Peyer's patch (tissue), 4 donors: ENCODE data around the gene KLHL22. TPM values are rescaled to one million over a fixed set of nuclear protein-coding genes. Genes with fewer than 3 reads are reported as not detected.

Experiments used
- DNase-seq, 3 donors: peaks; one replicate each; pipeline ENCODE4 v3.0.0-alpha.2; 2017 to 2019
- H3K27ac ChIP-seq, 4 donors: fragments of 200-600 bp; sonication (generic); one replicate each; pipeline ENCODE4 v1.5.1; 2016 to 2019
- H3K27me3 ChIP-seq, 2 donors: fragments of 200-600 bp; sonication (generic); one replicate each; pipeline ENCODE4 v1.5.1; 2019
- H3K36me3 ChIP-seq, 3 donors: fragments of 200-600 bp; sonication (generic); one replicate each; pipeline ENCODE4 v1.5.1; 2016 to 2019
- H3K4me1 ChIP-seq, 4 donors: fragments of 200-600 bp; sonication (generic); one replicate each; pipeline ENCODE4 v1.5.1; 2016 to 2019
- H3K4me3 ChIP-seq, 4 donors: fragments of 200-600 bp; sonication (generic); 1 replicate in 3 of 4; 2 replicates in 1 of 4; pipeline ENCODE4 v1.5.1; 2016 to 2019; ENCODE audit warnings: mild to moderate bottlenecking in 1 of 4
- H3K9me3 ChIP-seq, 4 donors: fragments of 200-600 bp; sonication (generic); one replicate each; pipeline ENCODE4 v1.5.1; 2016 to 2019; ENCODE audit warnings: mild to moderate bottlenecking in 1 of 4
- CTCF ChIP-seq, 6 experiments: fragments of 450-650 bp in 4 of 6; fragments of 200-600 bp in 2 of 6; sonication (generic) in 1 of 6; IDR thresholded peaks; one replicate each; pipeline ENCODE4 v1.5.1; 2017 to 2019; ENCODE audit warnings: antibody characterized with exemption in 6 of 6, mild to moderate bottlenecking in 3 of 6, moderate library complexity in 1 of 6
- POLR2A ChIP-seq, 2 donors: fragments of 450-650 bp; IDR thresholded peaks; one replicate each; pipeline ENCODE4 v1.5.1; 2017; ENCODE audit warnings: antibody characterized with exemption in 2 of 2, mild to moderate bottlenecking in 2 of 2, moderate library complexity in 2 of 2
- total RNA-seq, 4 donors: library from RNA; depleted of rRNA; stranded (reverse); fragments of >200 nt; gene quantifications; one replicate each; pipeline ENCODE4 v1.1.0, GENCODE V29; 2016

KLHL22 gene
- total RNA-seq, 4 donors from 2014 or later = 12.6 to 23.9 (median 19.2) TPM

- Histone ChIP-seq H3K4me3 (no peak overlapping the region), H3K9me3 (no peaks in the 10 kb centered on the region), H3K36me3 (peaks cover 0 to 5% (median 0%) of the 10 kb centered on the region in 3 donors), H3K4me1 (peaks cover 0 to 15% (median 8%) of the 10 kb centered on the region in 4 donors), H3K27ac (no peak overlapping the region), H3K27me3 (no peaks in the 10 kb centered on the region)
- DNase-seq = no peak
- TF ChIP-seq POLR2A (IDR thresholded peaks at IDR 0.05) = no peak
- TF ChIP-seq CTCF (IDR thresholded peaks at IDR 0.05) = no peak
Measured at GRCh38 chr22:20397498-20397897, 98.1 kb downstream of the KLHL22 start.

- no peaks in the 10 kb centered on the region for H3K27me3 ChIP-seq
- H3K9me3 ChIP-seq = no peaks in the 10 kb centered on the region
- TF ChIP-seq POLR2A (IDR thresholded peaks at IDR 0.05) (no peak), CTCF (IDR thresholded peaks at IDR 0.05) (no peak)
- no peak overlapping the region for H3K27ac ChIP-seq
- peaks cover 0 to 15% (median 8%) of the 10 kb centered on the region in 4 donors for H3K4me1 ChIP-seq
- H3K4me3 ChIP-seq = no peak overlapping the region
- DNase-seq = no peak
- H3K36me3 ChIP-seq = peaks cover 0 to 5% (median 0%) of the 10 kb centered on the region in 3 donors
Measured at GRCh38 chr22:20396639-20397038, 99.0 kb downstream of the KLHL22 start.

- Histone ChIP-seq H3K27ac (no peak overlapping the region), H3K4me1 (peaks cover 0 to 15% (median 8%) of the 10 kb centered on the region in 4 donors), H3K27me3 (no peaks in the 10 kb centered on the region), H3K9me3 (no peaks in the 10 kb centered on the region), H3K36me3 (peaks cover 0 to 4% (median 0%) of the 10 kb centered on the region in 3 donors), H3K4me3 (no peak overlapping the region)
- no peak for TF ChIP-seq CTCF (IDR thresholded peaks at IDR 0.05)
- TF ChIP-seq POLR2A (IDR thresholded peaks at IDR 0.05) = no peak
- DNase-seq = no peak
Measured at GRCh38 chr22:20395907-20396287, 99.7 kb downstream of the KLHL22 start.

GRCh38 chr22:20395181-20395906 lies 100.3 kb downstream of the KLHL22 start:
- no peak for TF ChIP-seq CTCF (IDR thresholded peaks at IDR 0.05)
- no peak overlapping the region for H3K27ac ChIP-seq
- no peaks in the 10 kb centered on the region for H3K36me3 ChIP-seq
- no peaks in the 10 kb centered on the region for H3K9me3 ChIP-seq
- peak overlapping the region in 1 of 4 donors; percentile 81 for H3K4me3 ChIP-seq
- no peak for DNase-seq
- H3K4me1 ChIP-seq = peaks cover 0 to 15% (median 8%) of the 10 kb centered on the region in 4 donors
- H3K27me3 ChIP-seq = no peaks in the 10 kb centered on the region

GRCh38 chr22:20393705-20394476 lies 101.7 kb downstream of the KLHL22 start, which contains the start of gene ZNF74:
Gene ZNF74, plus strand, starts transcription at chr22:20394151. Its CDS starts 478 bp downstream, at chr22:20394629.
- TF ChIP-seq CTCF (IDR thresholded peaks at IDR 0.05) (peak in 3 of 6 experiments; percentile 10 to 14 (median 14)), POLR2A (IDR thresholded peaks at IDR 0.05) (peak in 1 of 2 donors; percentile 36)
- peaks cover 0 to 15% (median 8%) of the 10 kb centered on the region in 4 donors for H3K4me1 ChIP-seq
- peak; percentile 83 to 95 (median 90) for DNase-seq

More at GRCh38 chr22:20393705-20394476, 101.7 kb downstream of the KLHL22 start, which contains the start of gene ZNF74:
- Histone ChIP-seq H3K36me3 (no peaks in the 10 kb centered on the region), H3K27me3 (no peaks in the 10 kb centered on the region), H3K4me3 (peak within 1 kb of the TSS; percentile 78 to 81 (median 79)), H3K27ac (peak within 1 kb of the TSS; percentile 63 to 83 (median 70)), H3K9me3 (no peaks in the 10 kb centered on the region)
